Astrocyte of the spinal cord (primary cell): ENCODE measurements around the gene OR2A14.

ENCODE experiments used
- DNase-seq: peaks from one replicate; pipeline ENCODE4 v3.0.0; 2011; ENCODE audit warnings: low read depth, low spot score
- H3K4me3 ChIP-seq: 2 replicates; pipeline ENCODE4 v1.5.1; 2011; ENCODE audit warnings: low read depth, mild to moderate bottlenecking, low read length, moderate library complexity
- CTCF ChIP-seq: IDR thresholded peaks from 2 replicates; pipeline ENCODE4 v1.5.1; 2012; ENCODE audit warnings: low read depth, mild to moderate bottlenecking, low read length, inconsistent platforms
- in situ Hi-C: cut with HindIII; loops from 2 replicates; pipeline ENCODE4 v1.10.0; 2017; ENCODE audit warnings: low sequenced_read_pairs

Gene OR2A14, protein sequence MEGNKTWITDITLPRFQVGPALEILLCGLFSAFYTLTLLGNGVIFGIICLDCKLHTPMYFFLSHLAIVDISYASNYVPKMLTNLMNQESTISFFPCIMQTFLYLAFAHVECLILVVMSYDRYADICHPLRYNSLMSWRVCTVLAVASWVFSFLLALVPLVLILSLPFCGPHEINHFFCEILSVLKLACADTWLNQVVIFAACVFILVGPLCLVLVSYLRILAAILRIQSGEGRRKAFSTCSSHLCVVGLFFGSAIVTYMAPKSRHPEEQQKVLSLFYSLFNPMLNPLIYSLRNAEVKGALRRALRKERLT

DNA sequence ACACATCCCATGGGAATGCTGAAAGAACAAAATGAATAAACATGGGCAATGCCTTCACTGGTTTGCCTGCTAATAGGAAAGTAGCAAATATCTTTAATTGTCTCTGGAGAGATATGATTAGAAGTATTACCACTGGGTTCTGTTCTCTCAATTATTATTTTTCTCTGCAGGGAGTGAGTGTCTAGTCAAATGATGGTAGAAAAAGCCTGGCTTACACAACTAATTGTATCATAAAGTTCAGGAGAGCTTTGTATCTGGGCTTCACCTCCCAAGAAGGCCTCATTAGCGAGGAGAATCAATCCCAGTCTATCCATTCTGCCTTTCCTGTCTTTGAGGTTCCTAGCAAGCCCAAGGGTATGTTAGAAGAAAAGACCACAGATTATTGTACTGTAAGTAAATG lies at the start of gene OR2A14:
Gene OR2A14, plus strand, starts transcription at position 301 of the 400 bp plus-strand sequence. CDS start 5,937 bp downstream, outside the sequence.
- no peak within 1 kb of the TSS for H3K4me3 ChIP-seq
- no peak for TF ChIP-seq CTCF
- in situ Hi-C loops = no loop called here
- DNase-seq = no peak

- no peak for TF ChIP-seq CTCF
- in situ Hi-C loops = no loop called here
- DNase-seq = no peak
Observed at GRCh38 chr7:144074374-144074773, 48.6 kb upstream of the OR2A14 start.

DNA sequence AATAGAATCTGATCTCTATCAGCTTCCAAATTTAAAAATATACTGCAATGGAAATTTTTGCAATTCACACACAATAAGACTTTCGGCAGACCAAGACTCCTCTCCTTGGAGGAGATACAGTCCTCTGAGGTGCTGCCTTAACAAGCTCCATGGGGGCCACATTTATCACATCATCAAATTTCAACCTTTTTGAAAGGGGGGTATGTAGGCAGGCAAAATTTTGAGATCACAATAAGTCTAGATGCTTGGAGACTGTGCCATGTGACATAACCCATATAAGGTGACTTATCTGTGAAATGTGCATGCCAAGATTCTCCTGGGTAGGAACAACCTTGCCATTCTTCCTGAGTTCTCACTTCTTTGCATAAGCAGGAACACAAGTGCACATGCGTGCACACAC lies 37.0 kb upstream of the OR2A14 start, which contains the start of gene OR2A12:
Gene OR2A12, plus strand, starts transcription at position 301 of the 400 bp plus-strand sequence. CDS start 8,830 bp downstream, outside the sequence.
- no peak for DNase-seq
- in situ Hi-C loops = no loop called here
- TF ChIP-seq CTCF = no peak
- no peak within 1 kb of the TSS for H3K4me3 ChIP-seq

More at GRCh38 chr7:144074374-144074773, 48.6 kb upstream of the OR2A14 start:
- no peak overlapping the region for H3K4me3 ChIP-seq

DNA sequence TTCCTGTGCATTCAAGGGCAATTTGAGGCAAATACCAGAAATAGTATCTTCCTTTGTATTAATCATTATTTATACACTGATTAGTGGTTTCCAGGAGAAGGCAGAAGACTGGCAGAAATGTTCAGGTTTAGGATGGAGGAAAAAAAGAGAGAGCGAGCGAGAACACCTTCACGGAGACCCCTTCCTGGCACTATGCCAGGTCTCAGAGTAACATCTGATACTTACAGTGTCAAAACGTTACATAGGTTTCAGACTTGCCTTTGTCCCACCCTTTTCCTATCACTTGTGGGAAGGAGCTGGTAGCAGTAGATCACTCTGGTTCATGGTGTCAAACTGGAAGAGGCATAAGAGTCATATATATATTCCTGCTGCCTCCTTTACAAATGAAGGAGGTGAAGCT lies 36.2 kb upstream of the OR2A14 start:
- no peak for TF ChIP-seq CTCF
- no peak for DNase-seq
- no peak overlapping the region for H3K4me3 ChIP-seq
- in situ Hi-C loops = no loop called here

GRCh38 chr7:144087230-144087629 lies 35.7 kb upstream of the OR2A14 start:
- H3K4me3 ChIP-seq = no peak overlapping the region
- no peak for DNase-seq
- TF ChIP-seq CTCF = no peak
- in situ Hi-C loops = no loop called here

DNA sequence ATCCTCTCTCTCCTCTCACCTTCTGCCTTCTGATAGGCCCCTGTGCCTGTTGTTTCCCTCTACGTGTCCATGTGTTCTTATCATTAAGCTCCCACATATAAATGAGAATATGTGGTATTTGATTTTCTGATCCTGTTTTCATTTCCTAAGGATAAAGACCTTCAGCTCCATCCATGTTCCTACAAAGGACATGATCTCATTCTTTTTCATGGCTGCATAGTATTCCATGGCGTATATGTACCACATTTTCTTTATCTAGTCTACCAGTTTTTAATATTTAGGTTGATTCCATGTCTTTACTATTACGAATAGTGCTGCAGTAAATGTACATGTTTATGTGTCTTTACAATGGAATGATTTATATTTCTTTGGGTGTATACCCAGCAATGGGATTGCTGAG lies 32.3 kb upstream of the OR2A14 start:
- in situ Hi-C loops = no loop called here
- no peak for TF ChIP-seq CTCF
- no peak overlapping the region for H3K4me3 ChIP-seq
- no peak for DNase-seq
